Measurements from ENCODE around the gene MAN1A1. TPM values are rescaled to one million over a fixed set of nuclear protein-coding genes. Genes with fewer than 3 reads are reported as not detected.
A peak's percentile ranks its signal among the peaks of the same experiment; 100 is the strongest.

Gene MAN1A1
- total RNA-seq, 4 donors from 2014 or later, result 210 to 247 (median 229) TPM

- DNase-seq (ENCODE audit: low spot score), result no peak
- TF ChIP-seq, protein P1, sequence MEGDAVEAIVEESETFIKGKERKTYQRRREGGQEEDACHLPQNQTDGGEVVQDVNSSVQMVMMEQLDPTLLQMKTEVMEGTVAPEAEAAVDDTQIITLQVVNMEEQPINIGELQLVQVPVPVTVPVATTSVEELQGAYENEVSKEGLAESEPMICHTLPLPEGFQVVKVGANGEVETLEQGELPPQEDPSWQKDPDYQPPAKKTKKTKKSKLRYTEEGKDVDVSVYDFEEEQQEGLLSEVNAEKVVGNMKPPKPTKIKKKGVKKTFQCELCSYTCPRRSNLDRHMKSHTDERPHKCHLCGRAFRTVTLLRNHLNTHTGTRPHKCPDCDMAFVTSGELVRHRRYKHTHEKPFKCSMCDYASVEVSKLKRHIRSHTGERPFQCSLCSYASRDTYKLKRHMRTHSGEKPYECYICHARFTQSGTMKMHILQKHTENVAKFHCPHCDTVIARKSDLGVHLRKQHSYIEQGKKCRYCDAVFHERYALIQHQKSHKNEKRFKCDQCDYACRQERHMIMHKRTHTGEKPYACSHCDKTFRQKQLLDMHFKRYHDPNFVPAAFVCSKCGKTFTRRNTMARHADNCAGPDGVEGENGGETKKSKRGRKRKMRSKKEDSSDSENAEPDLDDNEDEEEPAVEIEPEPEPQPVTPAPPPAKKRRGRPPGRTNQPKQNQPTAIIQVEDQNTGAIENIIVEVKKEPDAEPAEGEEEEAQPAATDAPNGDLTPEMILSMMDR (IDR thresholded peaks at IDR 0.05), result no peak
- no peak for ATAC-seq (ENCODE audit: low FRiP score)
Observed at GRCh38 chr6:119340796-119341487, 8.6 kb downstream of the MAN1A1 start.

DNA sequence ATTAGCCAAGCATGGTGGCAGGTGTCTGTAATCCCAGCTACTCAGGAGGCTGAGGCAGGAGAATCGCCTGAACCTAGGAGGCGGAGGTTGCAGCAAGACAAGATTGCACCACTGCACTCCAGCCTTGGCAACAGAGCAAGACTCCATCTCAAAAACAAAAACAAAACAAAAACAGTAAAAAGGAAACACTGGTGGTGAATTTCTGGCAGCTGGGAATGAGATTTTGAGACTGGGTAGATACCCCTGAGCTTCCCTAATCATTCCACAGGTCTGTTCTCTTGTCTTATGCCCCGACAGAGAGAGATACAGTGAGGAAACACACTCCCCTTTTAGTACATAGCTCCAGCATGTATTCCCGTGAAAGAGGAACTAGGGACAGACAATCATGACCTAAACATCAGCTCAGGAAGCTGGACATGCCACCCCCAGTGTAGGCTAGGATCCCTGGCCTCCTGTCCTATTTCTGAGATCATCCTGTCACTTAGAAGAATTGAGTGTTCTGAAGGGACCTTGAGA, 9.6 kb downstream of the MAN1A1 start:
- TF ChIP-seq, protein P1 (IDR thresholded peaks at IDR 0.05), result no peak
- peak; percentile 29 for ATAC-seq (ENCODE audit: low FRiP score)
- DNase-seq (ENCODE audit: low spot score), result no peak

DNA sequence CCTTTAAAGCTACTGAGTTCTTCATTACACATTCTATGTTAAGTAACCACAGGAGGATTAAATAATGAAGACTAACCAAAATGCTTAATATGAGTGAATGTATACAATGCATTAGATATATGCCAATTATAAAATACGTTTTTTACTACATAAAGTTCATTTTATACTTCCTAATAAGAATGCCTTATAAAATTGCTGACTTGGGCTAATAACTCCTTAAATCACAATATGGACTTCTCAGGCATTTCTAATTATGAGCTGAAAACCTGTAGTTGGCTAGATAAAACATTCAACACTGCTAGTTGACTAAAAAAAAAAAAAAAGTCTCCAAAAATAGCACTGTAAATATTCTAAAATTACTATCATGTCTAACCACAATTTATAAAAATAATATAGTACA, 11.8 kb downstream of the MAN1A1 start:
- DNase-seq (ENCODE audit: low spot score) (no peak), ATAC-seq (ENCODE audit: low FRiP score) (no peak)
- TF ChIP-seq, protein P1 (IDR thresholded peaks at IDR 0.05), result no peak

DNA sequence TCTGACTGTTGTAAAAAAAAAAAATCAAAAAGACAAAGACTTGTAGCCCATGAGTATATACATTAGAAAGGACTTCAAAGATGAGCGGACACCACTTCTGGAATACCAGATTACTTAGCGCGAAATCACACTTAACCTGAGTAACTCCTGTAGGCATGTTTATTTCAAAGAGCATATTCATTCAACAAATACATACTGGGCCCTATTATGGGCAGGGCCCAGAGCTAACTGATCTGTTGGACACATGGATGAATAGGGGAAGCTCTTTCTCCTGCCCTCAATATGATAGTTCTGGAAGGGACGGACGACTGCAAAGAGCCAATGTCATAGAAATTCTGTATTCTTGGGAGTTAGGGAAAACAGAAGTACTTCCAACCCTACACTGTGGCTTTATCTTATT, 12.3 kb downstream of the MAN1A1 start:
- no peak for DNase-seq (ENCODE audit: low spot score)
- no peak for ATAC-seq (ENCODE audit: low FRiP score)
- TF ChIP-seq, protein P1 (IDR thresholded peaks at IDR 0.05), result no peak

DNA sequence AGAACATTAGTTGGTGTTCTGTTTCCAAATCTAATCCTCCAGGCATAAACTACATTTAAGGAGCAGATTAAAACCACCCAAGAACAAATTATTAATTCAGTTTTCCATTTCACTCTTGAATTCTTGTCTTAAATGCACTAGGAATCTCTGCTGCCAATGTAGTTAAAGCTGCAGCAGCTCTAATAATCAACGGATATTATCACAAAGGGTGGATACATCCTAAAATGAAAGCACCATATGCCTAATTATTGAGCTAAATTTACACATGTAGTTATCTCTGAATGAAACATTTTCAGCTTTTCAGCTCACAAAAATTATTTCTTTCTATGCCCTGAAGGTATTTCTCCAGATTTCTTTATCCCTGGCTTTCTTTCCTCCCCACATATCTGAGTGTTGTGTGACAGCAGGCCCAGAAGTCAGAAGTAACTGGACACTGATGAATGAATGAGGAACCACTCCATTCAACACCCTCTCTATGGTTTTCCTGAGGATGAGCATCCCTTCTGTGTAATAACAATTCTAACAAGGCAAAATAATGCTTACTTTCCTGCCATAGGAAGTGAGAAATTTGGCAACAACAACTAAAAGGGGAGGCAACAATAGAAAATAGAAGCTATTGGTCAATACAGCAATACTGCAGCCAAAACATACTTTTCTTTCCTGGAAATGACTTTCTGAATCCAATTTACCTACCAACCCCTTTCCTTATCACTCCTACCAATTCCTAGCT, 14.9 kb downstream of the MAN1A1 start:
- ATAC-seq (ENCODE audit: low FRiP score), result peak; percentile 44
- TF ChIP-seq, protein P1 (IDR thresholded peaks at IDR 0.05), result no peak
- no peak for DNase-seq (ENCODE audit: low spot score)

DNA sequence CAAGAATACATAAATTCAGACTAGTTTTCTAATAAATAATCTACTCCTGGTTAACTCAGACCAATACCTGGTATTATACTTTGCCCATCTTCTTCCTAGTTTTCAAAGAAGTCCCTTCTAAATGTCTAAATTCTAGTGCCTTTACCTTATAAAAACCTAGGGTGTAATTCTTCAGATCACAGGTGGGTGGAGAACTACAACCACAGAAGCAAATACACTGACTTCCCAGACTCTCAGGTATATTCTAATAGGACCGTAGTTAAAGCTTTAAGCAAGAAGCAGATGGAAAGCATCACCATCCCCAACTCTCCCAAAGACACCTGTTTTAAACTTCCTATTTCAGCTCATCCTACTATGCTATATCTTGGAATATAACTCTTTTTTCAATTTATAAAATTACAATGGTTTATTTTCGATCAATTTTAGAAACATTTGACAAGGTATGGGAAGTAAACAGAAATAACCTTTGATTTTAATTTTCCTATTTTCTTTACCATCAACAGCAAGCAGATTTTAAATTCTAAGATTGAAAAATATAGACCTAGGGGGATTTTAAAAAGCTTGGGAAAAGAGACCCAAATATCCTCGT, 15.8 kb downstream of the MAN1A1 start:
- TF ChIP-seq, protein P1 (IDR thresholded peaks at IDR 0.05), result no peak
- DNase-seq (ENCODE audit: low spot score) (no peak), ATAC-seq (ENCODE audit: low FRiP score) (no peak)

All from omental fat pad (tissue), 4 donors.